WTC11 (cell line): ENCODE measurements around the gene GRIK5. TPM values are rescaled to one million over a fixed set of nuclear protein-coding genes. Genes with fewer than 3 reads are reported as not detected.

ENCODE experiments used
- ATAC-seq: fragments of 200-7000 bp; cut with Tn5 transposase; 2 replicates; pipeline ENCODE4 v1.10.0; 2021; ENCODE audit warnings: mild to moderate bottlenecking, moderate library complexity
- CTCF ChIA-PET: fragments of 300-600 bp; sonication (Branson Sonifier 250); formaldehyde crosslinking; loops from one replicate; lab custom pipeline; 2021; ENCODE audit warnings: antibody characterized with exemption; lab: Charles Lee
- POLR2A ChIA-PET: fragments of 350-600 bp; sonication (Branson Sonifier 250); formaldehyde crosslinking; loops from one replicate; lab custom pipeline; 2021; ENCODE audit warnings: antibody characterized with exemption; lab: Charles Lee
- DNase-seq: peaks from one replicate; pipeline ENCODE4 v3.0.0; 2021; ENCODE audit warnings: low spot score
- H3K27ac Mint-ChIP-seq: 2 replicates; pipeline ENCODE4 v1.8.0; 2021; ENCODE audit warnings: mixed read lengths
- H3K27me3 Mint-ChIP-seq: 2 replicates; pipeline ENCODE4 v1.8.0; 2021; ENCODE audit warnings: low read depth, mild to moderate bottlenecking, moderate library complexity, mixed read lengths
- H3K36me3 Mint-ChIP-seq: 2 replicates; pipeline ENCODE4 v1.8.0; 2021; ENCODE audit warnings: mixed read lengths
- H3K4me1 Mint-ChIP-seq: 2 replicates; pipeline ENCODE4 v1.8.0; 2022; ENCODE audit warnings: mixed read lengths
- H3K4me3 Mint-ChIP-seq: 2 replicates; pipeline ENCODE4 v1.8.0; 2021; ENCODE audit warnings: mild to moderate bottlenecking, moderate library complexity, mixed read lengths
- H3K9me3 Mint-ChIP-seq: 2 replicates; pipeline ENCODE4 v1.8.0; 2021; ENCODE audit warnings: mixed read lengths
- ATF1 ChIP-seq: sonication (generic); formaldehyde crosslinking; IDR thresholded peaks from 2 replicates; pipeline ENCODE4 v1.8.1; 2023; ENCODE audit warnings: mild to moderate bottlenecking, moderate library complexity, missing genetic modification reagents
- ELF4 ChIP-seq: sonication (generic); formaldehyde crosslinking; IDR thresholded peaks from 2 replicates; pipeline ENCODE4 v1.8.1; 2022; ENCODE audit warnings: low read depth, mild to moderate bottlenecking, moderate library complexity, missing genetic modification reagents
- EMX1 ChIP-seq: fragments of 250-450 bp; sonication (Bioruptor Pico); IDR thresholded peaks from 2 replicates; pipeline ENCODE4 v1.8.0; 2021; ENCODE audit warnings: mild to moderate bottlenecking
- ESRRA ChIP-seq: sonication (generic); formaldehyde crosslinking; IDR thresholded peaks from 2 replicates; pipeline ENCODE4 v1.8.1; 2022; ENCODE audit warnings: mild to moderate bottlenecking, missing genetic modification reagents, borderline replicate concordance
- FOXP4 ChIP-seq: sonication (generic); formaldehyde crosslinking; IDR thresholded peaks from 2 replicates; pipeline ENCODE4 v1.8.0; 2022; ENCODE audit warnings: mild to moderate bottlenecking, missing genetic modification reagents
- GABPB1 ChIP-seq: sonication (generic); formaldehyde crosslinking; IDR thresholded peaks from 2 replicates; pipeline ENCODE4 v1.8.1; 2023; ENCODE audit warnings: mild to moderate bottlenecking, missing genetic modification reagents
- JAZF1 ChIP-seq: fragments of 250-450 bp; sonication (Bioruptor Pico); IDR thresholded peaks from 2 replicates; pipeline ENCODE4 v1.9.0; 2021; ENCODE audit warnings: moderate library complexity, mild to moderate bottlenecking, inconsistent platforms
- MXD4 ChIP-seq: fragments of 250-450 bp; sonication (Bioruptor Pico); IDR thresholded peaks from 2 replicates; pipeline ENCODE4 v1.8.0; 2021; ENCODE audit warnings: mild to moderate bottlenecking, moderate library complexity, borderline replicate concordance
- MYBL2 ChIP-seq: sonication (generic); formaldehyde crosslinking; IDR thresholded peaks from 2 replicates; pipeline ENCODE4 v1.8.1; 2023; ENCODE audit warnings: mild to moderate bottlenecking, moderate library complexity, missing genetic modification reagents
- NFATC4 ChIP-seq: fragments of 250-450 bp; sonication (Bioruptor Pico); IDR thresholded peaks from 2 replicates; pipeline ENCODE4 v1.9.0; 2021; ENCODE audit warnings: mild to moderate bottlenecking
- NFYB ChIP-seq: sonication (generic); formaldehyde crosslinking; conservative IDR thresholded peaks from 2 replicates; pipeline ENCODE4 v1.8.0; 2022; ENCODE audit warnings: low read depth, missing genetic modification reagents
- NR1H2 ChIP-seq: sonication (generic); formaldehyde crosslinking; IDR thresholded peaks from 2 replicates; pipeline ENCODE4 v1.9.0; 2021; ENCODE audit warnings: mild to moderate bottlenecking, moderate library complexity, missing genetic modification reagents
- NR3C1 ChIP-seq: sonication (generic); formaldehyde crosslinking; conservative IDR thresholded peaks from 2 replicates; pipeline ENCODE4 v1.8.1; 2023; ENCODE audit warnings: low read depth, mild to moderate bottlenecking, missing genetic modification reagents
- RELA ChIP-seq: sonication (generic); formaldehyde crosslinking; IDR thresholded peaks from 2 replicates; pipeline ENCODE4 v1.8.1; 2022; ENCODE audit warnings: missing genetic modification reagents, mild to moderate bottlenecking, borderline replicate concordance
- TP53 ChIP-seq: sonication (generic); formaldehyde crosslinking; IDR thresholded peaks from 2 replicates; pipeline ENCODE4 v1.8.1; 2023; ENCODE audit warnings: mild to moderate bottlenecking, missing genetic modification reagents
- ZBTB21 ChIP-seq: sonication (generic); formaldehyde crosslinking; IDR thresholded peaks from 2 replicates; pipeline ENCODE4 v1.8.1; 2023; ENCODE audit warnings: mild to moderate bottlenecking, missing genetic modification reagents, borderline replicate concordance
- ZNF121 ChIP-seq: sonication (generic); formaldehyde crosslinking; IDR thresholded peaks from 2 replicates; pipeline ENCODE4 v1.8.0; 2023; ENCODE audit warnings: missing genetic modification reagents
- ZNF396 ChIP-seq: fragments of 250-450 bp; sonication (Bioruptor Pico); IDR thresholded peaks from 2 replicates; pipeline ENCODE4 v1.8.0; 2021; ENCODE audit warnings: mild to moderate bottlenecking, moderate library complexity, borderline replicate concordance
- total RNA-seq: library from RNA; stranded (reverse); gene quantifications from 3 replicates; pipeline ENCODE4 v1.2.3, GENCODE V29; 2021
- TF ChIP-seq, protein P1 (sequence below): sonication (generic); formaldehyde crosslinking; IDR thresholded peaks from 2 replicates; pipeline ENCODE4 v1.8.1; 2022; ENCODE audit warnings: low read depth, mild to moderate bottlenecking, moderate library complexity, missing genetic modification reagents, borderline replicate concordance
- TF ChIP-seq, protein P2 (sequence below): sonication (generic); formaldehyde crosslinking; IDR thresholded peaks from 2 replicates; pipeline ENCODE4 v1.8.1; 2023; ENCODE audit warnings: mild to moderate bottlenecking, missing genetic modification reagents, moderate library complexity
- TF ChIP-seq, protein P3 (sequence below): sonication (generic); formaldehyde crosslinking; IDR thresholded peaks from 2 replicates; pipeline ENCODE4 v1.8.0; 2023; ENCODE audit warnings: mild to moderate bottlenecking, missing genetic modification reagents

The GRIK5 gene
- total RNA-seq, 1 experiment from 2014 or later: 52.3 TPM

DNA sequence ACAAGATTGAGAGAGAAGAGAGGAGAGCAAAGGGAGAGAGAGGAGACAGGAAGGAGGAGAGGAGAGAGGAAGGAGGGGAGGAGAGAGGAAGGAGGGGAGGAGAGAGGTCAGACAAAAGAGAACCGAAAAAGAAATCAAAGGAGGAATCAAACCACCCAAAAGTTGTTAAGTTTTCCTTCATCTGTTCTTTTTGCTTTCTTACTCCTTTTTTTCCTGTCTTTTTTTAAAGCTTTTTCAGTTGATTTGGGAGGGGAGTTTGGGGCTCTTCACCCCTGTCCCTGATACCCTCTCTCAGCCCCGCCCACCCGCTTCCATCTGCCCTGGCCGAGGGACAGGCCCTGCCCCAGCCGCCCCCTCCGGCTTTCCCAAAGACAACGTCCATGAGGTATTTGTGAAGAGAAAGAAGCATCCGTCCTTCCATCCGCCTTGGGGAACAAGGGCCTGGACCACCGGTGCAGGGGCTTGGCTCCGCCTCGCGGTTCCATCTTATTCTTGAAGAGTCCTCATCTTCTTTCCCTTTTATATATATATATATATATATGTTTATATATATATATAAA lies 19.3 kb upstream of the GRIK5 start:
- peak; percentile 54 for DNase-seq
- peak overlapping the region; percentile 73; the same call in 1 of the 2 replicates for H3K27ac Mint-ChIP-seq
- TF ChIP-seq RELA (CRISPR knock-in tag) (no peak), JAZF1 (CRISPR knock-in tag) (no peak), ZNF121 (no peak)
- TF ChIP-seq, all 79 proteins: peak for 0
- Mint-ChIP-seq H3K27me3 (no peaks in the 10 kb centered on the region), H3K4me3 (no peak overlapping the region; the same call in 1 of the 2 replicates), H3K9me3 (no peaks in the 10 kb centered on the region), H3K4me1 (peaks cover 34% of the 10 kb centered on the region), H3K36me3 (no peaks in the 10 kb centered on the region)
- peak; percentile 32; the same call in 1 of the 2 replicates for ATAC-seq
- CTCF ChIA-PET: no interaction called here
- POLR2A ChIA-PET: no interaction called here

DNA sequence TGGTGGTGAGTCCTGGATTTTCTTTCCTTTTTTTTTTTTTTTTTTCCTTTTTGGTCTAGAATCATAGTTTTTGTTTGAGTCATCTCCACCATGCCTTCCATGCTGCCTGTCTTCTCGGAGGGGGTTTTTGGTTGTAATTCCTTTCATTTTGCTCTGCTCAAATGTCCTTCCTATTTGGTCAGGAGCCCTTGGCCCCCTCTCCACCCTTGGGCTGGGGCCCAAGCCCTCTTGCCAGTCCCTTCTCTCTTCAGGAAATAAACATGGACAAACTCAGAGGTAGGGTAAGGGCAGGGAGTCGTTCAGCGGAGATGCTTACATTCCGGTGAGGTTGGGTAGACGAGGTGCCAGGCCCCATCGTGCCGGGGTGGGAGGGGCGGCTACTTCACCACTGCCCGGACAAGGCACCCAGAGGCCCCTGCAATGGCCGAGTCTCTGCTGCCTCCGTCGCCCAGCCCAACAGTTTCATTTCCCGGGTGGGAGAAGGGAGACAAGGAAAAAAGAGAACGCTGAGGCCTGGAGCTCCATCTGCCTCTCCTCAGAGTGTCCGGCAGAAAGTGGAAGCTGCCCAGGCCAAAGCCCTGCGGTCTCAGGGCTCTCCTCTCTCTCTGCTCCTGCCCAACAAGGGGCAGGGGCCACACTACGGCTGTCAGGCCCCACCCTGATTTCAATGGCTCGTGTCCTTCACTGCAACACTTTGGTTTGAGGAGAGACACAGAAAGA lies 18.6 kb upstream of the GRIK5 start:
- ATAC-seq (no peak), DNase-seq (no peak)
- TF ChIP-seq GABPB1 (CRISPR knock-in tag): no peak
- TF ChIP-seq NR1H2 (CRISPR knock-in tag): no peak
- no peak for TF ChIP-seq NFYB
- no peak for TF ChIP-seq NFATC4 (CRISPR knock-in tag)
- TF ChIP-seq, protein P1, sequence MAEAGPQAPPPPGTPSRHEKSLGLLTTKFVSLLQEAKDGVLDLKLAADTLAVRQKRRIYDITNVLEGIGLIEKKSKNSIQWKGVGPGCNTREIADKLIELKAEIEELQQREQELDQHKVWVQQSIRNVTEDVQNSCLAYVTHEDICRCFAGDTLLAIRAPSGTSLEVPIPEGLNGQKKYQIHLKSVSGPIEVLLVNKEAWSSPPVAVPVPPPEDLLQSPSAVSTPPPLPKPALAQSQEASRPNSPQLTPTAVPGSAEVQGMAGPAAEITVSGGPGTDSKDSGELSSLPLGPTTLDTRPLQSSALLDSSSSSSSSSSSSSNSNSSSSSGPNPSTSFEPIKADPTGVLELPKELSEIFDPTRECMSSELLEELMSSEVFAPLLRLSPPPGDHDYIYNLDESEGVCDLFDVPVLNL (CRISPR knock-in tag): no peak
- ChIA-PET POLR2A (no interaction called here), CTCF (no interaction called here)
- H3K27ac Mint-ChIP-seq: peak overlapping the region; percentile 73
- peaks cover 34% of the 10 kb centered on the region for H3K4me1 Mint-ChIP-seq
- no peaks in the 10 kb centered on the region for H3K27me3 Mint-ChIP-seq
- H3K36me3 Mint-ChIP-seq: no peaks in the 10 kb centered on the region
- H3K9me3 Mint-ChIP-seq: no peaks in the 10 kb centered on the region
- H3K4me3 Mint-ChIP-seq: no peak overlapping the region

DNA sequence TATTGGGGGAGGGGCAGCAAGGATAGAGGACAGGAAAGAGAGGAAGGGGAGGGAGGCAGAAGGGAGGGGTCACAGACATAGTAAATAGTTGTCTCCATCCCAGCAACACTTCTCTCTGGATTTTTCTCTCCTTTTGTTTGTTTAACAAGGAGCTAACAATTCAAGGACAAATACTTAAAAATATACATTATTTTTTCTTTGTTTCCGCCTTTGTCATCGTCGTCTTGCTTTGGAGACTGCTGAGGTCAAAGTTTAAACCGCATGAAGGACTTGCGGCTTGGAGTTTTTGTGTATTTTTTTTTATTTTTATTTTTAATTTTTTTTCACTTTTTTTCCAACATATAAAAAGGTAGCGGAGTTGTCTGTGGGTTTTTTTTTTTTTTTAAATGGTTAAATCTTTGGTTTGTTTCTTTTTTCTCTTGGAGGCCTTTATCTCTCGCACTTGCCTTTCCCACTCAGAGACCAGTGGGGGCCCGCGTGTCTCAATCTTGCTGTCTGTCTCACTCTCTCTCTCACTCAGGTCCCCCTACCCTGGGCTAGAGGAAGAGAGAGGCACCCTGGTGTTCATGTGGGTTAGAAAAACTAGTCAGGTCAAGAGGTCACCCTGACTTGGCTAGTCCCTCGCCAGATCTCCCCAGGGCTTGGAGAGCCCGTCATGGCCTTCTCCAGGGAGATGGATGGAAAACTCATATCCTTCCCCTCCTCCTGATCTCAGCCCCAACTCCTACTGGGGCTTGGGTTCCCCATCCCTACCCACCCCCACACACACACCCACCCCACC lies 17.0 kb upstream of the GRIK5 start:
- H3K4me1 Mint-ChIP-seq: peaks cover 31% of the 10 kb centered on the region
- no peaks in the 10 kb centered on the region for H3K27me3 Mint-ChIP-seq
- ChIA-PET POLR2A (no interaction called here), CTCF (interaction anchor here (1.0 kb wide), 1 partner anchor 21 kb away, joined by 4 read pairs; no protein-coding TSS in a partner anchor)
- no peak for DNase-seq
- H3K4me3 Mint-ChIP-seq: no peak overlapping the region
- no peak overlapping the region for H3K27ac Mint-ChIP-seq
- no peak for TF ChIP-seq EMX1 (CRISPR knock-in tag)
- no peak for TF ChIP-seq TP53 (CRISPR knock-in tag)
- TF ChIP-seq ELF4 (CRISPR knock-in tag): no peak
- no peak for TF ChIP-seq ESRRA (CRISPR knock-in tag)
- H3K9me3 Mint-ChIP-seq: no peaks in the 10 kb centered on the region
- no peak for ATAC-seq
- H3K36me3 Mint-ChIP-seq: peaks cover 2% of the 10 kb centered on the region; the same call in 1 of the 2 replicates

- H3K27ac Mint-ChIP-seq: no peak overlapping the region
- peaks cover 9% of the 10 kb centered on the region for H3K36me3 Mint-ChIP-seq
- H3K4me3 Mint-ChIP-seq: no peak overlapping the region
- peaks cover 31% of the 10 kb centered on the region for H3K4me1 Mint-ChIP-seq
- POLR2A ChIA-PET: no interaction called here
- DNase-seq: no peak
- no peaks in the 10 kb centered on the region for H3K27me3 Mint-ChIP-seq
- no peaks in the 10 kb centered on the region for H3K9me3 Mint-ChIP-seq
- ATAC-seq: no peak
- CTCF ChIA-PET: interaction anchor here (1.0 kb wide), 1 partner anchor 22 kb away, joined by 4 read pairs; no protein-coding TSS in a partner anchor
- TF ChIP-seq, protein P2, sequence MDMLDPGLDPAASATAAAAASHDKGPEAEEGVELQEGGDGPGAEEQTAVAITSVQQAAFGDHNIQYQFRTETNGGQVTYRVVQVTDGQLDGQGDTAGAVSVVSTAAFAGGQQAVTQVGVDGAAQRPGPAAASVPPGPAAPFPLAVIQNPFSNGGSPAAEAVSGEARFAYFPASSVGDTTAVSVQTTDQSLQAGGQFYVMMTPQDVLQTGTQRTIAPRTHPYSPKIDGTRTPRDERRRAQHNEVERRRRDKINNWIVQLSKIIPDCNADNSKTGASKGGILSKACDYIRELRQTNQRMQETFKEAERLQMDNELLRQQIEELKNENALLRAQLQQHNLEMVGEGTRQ (CRISPR knock-in tag): no peak
- TF ChIP-seq MXD4 (CRISPR knock-in tag): no peak
- TF ChIP-seq MYBL2 (CRISPR knock-in tag): no peak
- TF ChIP-seq ZNF396 (CRISPR knock-in tag): no peak
- TF ChIP-seq NR3C1 (CRISPR knock-in tag): no peak
- TF ChIP-seq, protein P3, sequence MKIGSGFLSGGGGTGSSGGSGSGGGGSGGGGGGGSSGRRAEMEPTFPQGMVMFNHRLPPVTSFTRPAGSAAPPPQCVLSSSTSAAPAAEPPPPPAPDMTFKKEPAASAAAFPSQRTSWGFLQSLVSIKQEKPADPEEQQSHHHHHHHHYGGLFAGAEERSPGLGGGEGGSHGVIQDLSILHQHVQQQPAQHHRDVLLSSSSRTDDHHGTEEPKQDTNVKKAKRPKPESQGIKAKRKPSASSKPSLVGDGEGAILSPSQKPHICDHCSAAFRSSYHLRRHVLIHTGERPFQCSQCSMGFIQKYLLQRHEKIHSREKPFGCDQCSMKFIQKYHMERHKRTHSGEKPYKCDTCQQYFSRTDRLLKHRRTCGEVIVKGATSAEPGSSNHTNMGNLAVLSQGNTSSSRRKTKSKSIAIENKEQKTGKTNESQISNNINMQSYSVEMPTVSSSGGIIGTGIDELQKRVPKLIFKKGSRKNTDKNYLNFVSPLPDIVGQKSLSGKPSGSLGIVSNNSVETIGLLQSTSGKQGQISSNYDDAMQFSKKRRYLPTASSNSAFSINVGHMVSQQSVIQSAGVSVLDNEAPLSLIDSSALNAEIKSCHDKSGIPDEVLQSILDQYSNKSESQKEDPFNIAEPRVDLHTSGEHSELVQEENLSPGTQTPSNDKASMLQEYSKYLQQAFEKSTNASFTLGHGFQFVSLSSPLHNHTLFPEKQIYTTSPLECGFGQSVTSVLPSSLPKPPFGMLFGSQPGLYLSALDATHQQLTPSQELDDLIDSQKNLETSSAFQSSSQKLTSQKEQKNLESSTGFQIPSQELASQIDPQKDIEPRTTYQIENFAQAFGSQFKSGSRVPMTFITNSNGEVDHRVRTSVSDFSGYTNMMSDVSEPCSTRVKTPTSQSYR: no peak
- no peak for TF ChIP-seq EMX1 (CRISPR knock-in tag)
- no peak for TF ChIP-seq FOXP4 (CRISPR knock-in tag)
- no peak for TF ChIP-seq ZBTB21 (CRISPR knock-in tag)
- no peak for TF ChIP-seq ATF1 (CRISPR knock-in tag)
These were observed 16.3 kb upstream of the GRIK5 start for GRCh38 chr19:42086188-42086736.
